Hematopoietic multipotent progenitor cell treated with erythropoietin and hydrocortisone succinate and interleukin-3 and kit ligand, for 4 days (in vitro differentiated cells): Measurements from ENCODE around the gene ARL8A.
"Not testable (repeated sequence)": the region's sequence is repeated elsewhere in the genome, so short reads cannot be mapped to it uniquely, and the experiment has no call there.

Experiments
- DNase-seq: peaks from one replicate; pipeline ENCODE4 v3.0.0-alpha.2; 2015

ARL8A gene

GRCh38 chr1:202172015-202172355 lies 27.4 kb upstream of the ARL8A start:
- peak; percentile 47 for DNase-seq

DNA sequence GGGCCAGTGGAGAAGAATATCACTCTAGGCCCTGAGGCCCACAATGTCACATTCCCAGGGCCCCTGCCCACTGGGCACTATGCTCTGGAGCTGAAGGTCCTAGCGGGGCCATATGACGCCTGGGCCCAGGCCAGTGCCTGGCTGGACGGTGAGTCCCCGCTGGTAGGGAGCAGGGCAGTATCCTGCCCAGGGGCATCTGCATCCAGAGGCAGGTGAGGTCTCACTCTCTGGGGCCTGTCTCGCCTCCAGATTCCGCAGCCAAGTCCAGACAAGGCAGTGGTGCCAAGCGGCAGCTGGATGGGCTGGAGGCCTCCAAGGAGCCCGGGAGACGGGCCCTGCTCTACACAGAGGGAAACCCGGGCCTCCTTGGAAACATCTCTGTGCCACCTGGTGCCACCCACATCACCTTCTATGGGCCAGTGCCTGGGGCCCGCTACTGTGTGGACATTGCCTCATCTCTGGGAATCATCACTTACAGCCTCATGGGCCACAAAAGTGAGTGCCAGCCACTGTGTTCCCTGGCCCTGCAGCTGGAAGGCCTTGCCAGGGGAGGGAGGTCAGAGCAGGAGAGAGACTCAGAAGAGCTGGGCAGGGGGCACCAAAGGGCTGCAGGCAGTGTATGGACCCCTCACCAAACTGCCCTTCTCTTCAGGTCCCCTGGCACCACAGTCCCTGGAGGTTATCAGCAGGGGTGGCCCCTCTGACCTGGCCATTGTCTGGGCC lies 26.9 kb upstream of the ARL8A start:
- DNase-seq, result no peak

- DNase-seq, result peak; percentile 42
Measured at GRCh38 chr1:202170726-202171125, 26.2 kb upstream of the ARL8A start.

DNA sequence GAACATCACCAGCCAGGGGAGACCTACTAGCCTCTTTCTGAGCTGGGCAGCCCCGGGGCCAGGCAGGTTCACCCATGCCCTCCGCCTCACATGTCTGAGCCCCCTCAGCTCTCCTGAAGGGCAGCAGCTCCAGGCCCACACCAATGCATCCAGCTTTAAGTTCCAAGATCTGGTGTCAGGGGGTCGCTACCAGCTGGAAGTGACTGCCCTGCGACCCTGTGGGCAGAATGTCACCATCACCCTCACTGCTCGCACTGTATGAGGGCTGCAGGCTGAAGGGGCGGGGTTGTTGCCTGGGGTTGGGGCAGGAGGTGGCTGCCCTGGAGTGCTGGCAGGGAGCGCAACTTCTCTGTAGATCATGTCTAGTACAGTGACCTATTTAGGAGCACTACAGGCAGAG lies 24.3 kb upstream of the ARL8A start:
- DNase-seq, result no peak

DNA sequence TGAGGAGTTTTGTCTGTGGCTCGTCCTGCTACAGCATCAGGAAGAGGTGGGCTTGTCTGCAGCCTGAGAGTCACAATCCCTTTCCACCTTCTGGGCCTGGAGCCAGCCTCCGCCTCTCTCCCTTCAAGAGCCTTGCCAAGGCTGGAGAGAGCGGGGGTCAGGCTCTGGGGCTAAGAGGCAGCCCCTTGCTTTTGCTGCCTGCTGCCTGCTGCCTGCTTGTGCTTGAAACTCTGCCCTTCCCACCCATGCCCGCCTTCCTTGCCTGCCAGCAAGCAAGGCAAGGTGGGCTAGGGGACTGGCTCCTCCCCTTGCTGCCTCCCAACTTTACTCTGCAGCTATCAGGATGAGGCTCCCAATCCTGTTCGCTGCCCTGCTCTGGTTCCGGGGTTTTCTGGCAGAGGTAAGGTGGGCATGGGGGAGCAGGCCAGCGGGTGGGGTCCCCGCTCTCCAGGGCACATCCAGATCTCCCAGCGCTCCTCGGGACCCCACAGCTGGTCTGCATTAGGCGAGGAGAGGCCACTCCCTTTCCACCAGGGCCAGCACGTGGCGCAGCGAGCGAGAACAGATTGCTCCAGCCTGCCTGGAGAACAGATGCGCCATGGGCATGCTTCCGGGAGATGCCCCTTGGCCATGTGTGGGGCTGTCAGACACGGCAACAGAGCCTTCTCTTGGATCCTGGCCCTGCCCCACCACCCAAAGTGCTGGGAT lies 23.3 kb upstream of the ARL8A start:
- DNase-seq, result no peak

- not testable (repeated sequence) for DNase-seq
Measured at GRCh38 chr1:202167054-202167453, 22.5 kb upstream of the ARL8A start.

GRCh38 chr1:202165942-202166843 lies 21.7 kb upstream of the ARL8A start:
- no peak for DNase-seq

DNA sequence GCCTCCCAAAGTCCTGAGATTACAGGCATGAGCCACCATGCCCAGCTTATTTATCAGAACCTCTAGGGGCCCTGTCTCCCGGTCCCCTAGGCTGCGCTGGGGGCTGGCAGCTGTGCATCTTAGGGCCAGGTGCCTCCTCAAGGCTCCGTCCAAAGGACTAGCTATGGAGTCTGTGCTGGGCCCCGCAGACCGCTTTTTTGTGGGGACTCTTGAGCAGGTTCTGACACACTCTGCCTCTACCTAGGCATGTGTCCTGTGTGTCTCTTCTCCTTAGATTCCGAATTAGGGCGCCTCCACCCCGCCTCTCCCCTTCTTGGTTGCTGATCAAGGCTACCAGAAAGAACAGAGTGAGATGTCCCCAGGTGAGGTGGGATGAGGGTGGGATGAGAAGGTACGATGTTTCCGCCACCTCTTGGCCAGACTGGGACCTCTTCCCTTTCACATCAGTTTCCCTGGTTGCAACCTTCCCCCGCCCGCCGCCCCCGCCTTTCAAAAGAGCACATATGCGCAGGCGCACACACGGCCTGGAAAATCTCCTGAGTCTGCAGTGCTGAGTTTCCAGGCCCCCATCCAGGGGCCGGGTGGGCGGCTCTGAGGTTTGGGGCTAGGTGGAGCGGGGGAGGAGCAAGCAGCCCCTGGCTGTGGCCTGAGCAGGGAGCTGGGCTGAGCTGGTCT lies 20.9 kb upstream of the ARL8A start:
- no peak for DNase-seq

DNA sequence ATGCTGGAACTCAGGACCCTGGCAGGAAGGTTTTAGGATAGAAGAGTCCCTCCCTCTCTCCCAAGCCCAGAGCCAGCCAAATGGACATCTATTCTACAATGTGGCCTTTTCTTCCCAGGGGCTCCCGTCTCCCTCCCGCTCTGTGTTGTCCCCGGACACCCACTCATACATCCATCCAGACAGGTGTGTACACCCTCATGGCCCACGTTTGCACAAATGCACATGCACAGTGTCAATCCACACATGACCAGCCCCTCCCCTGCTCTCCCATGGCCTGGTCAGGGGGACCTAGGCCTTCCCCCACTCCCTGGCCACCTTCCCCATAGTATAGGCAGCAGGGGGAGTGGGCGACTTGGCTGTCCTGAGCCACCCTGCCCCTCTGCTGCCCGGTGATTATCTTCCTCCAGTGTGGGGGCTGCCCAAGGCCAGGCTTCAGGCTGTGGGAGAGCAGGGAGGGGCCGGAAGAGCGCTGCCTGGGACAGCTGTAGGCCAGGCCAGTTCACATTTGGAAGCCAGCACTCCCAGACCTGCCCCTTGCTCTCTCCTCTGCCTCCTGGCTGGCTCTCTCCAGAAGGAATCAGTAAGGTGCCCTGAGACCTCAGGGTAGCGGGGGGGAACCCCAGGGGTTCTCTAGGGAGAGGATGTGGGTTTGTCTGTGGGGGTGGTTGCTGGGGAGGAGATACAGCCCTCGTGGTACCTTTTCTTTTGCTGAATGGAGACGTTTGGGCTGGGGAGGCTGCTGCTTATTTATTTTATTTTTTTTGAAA lies 19.9 kb upstream of the ARL8A start:
- DNase-seq, result peak; percentile 63

- DNase-seq, result no peak
Measured at GRCh38 chr1:202163281-202164270, 19.0 kb upstream of the ARL8A start.

DNA sequence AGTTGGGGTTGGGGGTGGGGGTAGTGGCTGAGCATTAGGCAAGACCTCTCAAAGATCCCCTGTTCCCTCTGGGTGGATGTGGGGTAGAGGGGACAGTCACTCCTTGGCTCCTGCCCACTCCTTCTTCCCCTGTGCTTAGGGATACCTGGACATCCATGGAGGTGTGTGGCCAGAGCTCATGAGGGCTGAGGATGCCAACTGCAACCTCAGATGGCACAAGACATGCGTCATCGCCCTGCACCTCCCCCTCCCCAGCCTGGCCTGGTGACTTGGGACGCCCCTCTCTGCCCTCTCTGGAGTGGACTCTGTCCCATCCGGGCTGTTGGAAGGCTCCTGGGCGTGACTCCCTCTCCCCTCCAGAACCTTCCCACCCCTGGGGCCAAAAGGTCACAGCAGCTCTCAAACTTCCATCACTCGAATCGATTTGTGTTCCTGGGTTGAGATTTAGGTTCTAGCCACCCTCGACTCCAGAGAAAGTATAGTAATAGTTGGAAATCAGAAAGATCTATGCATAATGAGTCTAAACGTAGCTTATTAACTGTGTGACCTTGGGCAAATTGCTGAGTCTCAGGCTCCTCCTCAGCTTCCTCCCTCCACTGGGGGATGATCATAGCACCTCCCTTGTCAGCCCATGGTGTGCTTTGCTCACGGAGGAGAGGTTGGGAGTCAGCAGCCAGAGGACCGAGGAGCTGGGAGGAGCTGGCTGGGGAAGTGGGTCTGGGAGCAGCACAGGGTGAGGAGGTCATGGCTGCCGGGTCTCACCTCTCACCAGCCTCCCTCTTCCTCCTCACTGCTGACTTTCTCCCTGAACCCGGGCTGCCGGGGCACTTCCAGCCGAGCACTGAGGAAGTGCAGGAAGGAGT lies 18.1 kb upstream of the ARL8A start:
- peak; percentile 75 for DNase-seq

DNA sequence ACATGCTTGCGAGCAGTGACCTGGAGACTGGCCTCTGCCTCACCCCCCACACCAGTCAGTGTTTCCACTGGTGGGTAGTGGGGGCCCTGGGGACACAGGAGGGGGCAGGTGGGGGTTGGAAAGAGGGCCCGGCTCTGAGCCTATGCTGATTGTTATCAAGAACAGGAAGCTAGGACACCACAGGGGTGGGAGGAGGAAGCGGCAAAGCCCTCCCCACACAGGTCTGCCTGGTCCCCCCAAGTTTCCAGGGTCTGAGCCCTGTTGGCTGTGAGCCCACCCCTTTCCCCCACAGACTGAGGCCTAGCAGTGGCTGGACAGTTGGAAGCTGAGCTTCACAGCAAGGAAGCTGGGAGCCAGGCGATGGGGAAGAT lies 17.5 kb upstream of the ARL8A start:
- peak; percentile 85 for DNase-seq

- peak; percentile 55 for DNase-seq
Measured at GRCh38 chr1:202161151-202162046, 16.9 kb upstream of the ARL8A start.

DNA sequence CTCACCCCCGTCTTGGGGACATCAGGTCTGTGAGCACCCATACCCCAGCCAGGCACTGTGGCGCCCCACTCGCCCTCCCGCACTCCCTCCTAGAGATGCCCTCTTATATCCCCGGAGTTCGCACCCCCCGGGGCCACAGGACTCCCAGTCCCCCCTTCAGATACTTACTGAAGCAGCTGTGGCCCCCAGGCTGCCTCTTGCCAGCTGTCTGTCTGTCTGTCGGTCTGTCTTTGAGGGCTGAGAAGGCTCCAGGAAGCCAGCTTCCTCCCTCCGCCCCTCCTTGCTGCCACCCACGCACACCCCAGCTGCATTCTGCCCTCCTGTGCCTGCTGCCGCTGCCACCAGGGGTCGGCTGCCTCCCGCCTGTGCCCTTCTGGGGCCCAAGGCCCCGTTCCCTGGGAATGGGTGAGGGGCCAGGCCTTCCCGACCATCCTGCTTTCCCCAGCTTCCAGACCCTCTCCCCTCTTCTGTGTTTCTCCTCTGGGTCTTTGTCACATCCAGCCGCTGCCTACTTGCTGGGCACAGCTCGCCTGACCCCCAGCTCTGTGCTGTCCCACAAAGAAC lies 15.9 kb upstream of the ARL8A start, which contains the start of gene PTPN7:
Gene PTPN7 (minus strand): TSS at position 226 of the 564 bp plus-strand sequence. CDS start 1,200 bp downstream, outside the sequence.
- peak; percentile 96 for DNase-seq

GRCh38 chr1:202159534-202160371 lies 15.2 kb upstream of the ARL8A start:
- peak; percentile 93 for DNase-seq

- peak; percentile 83 for DNase-seq
Measured at GRCh38 chr1:202158810-202159533, 14.4 kb upstream of the ARL8A start.

DNA sequence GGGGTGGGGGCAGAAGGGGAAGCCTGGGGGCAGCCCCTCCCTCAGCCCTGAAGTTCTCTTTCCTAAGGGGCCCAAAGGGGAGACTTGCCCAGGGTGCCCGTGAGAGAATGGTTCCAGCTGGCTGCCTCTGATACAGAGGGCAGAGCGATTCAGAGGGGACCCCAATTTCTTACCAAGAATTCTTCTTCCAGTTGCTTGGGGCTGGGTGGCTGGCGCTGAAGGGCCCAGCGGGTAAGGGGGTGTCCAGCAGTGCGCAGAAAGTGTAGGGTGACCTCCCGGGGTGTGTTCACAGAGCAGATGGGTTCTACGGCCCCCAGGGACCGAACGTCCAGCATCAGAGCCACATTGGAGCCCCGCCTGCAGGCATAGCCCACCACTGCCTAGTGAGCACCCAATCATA lies 13.4 kb upstream of the ARL8A start:
- DNase-seq, result no peak
